ENCODE results near the gene MT1H.

DNA sequence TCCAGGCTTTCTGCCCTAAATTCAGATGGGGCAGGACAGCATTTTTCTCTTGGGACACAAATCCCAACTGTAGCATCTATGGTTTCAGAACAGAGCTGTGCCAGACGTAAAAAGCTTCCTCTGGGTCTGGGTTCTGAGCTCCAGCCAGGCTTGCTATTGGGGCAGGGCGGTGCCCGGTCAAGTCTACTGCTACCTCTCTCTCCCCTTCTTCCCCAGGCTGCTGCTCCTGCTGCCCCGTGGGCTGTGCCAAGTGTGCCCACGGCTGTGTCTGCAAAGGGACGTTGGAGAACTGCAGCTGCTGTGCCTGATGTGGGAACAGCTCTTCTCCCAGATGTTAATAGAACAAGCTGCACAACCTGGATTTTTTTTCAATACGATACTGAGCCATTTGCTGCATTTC lies 36.1 kb upstream of the MT1H start:
- TF ChIP-seq EZH2 (IDR thresholded peaks at IDR 0.05) (no peak), POLR2A (IDR thresholded peaks at IDR 0.05; ENCODE audit: borderline replicate concordance, extremely low read depth, insufficient read depth, insufficient read length) (no peak), ELF1 (IDR thresholded peaks at IDR 0.05; ENCODE audit: borderline replicate concordance, low read depth) (no peak), CTCF (IDR thresholded peaks at IDR 0.05 in 2 of 3, conservative IDR thresholded peaks at IDR 0.05 in 1 of 3; ENCODE audit: borderline replicate concordance in 1 of 3, insufficient read depth in 1 of 3, low read depth in 2 of 3, low read length in 2 of 3) (no peak), RAD21 (IDR thresholded peaks at IDR 0.05; ENCODE audit: low read depth) (no peak), CBX3 (IDR thresholded peaks at IDR 0.05; ENCODE audit: low read depth) (no peak), POLR2AphosphoS5 (IDR thresholded peaks at IDR 0.05; ENCODE audit: low read depth, low read length) (no peak)

All from HCT116 (cell line).